CD14-positive monocyte (primary cell): ENCODE measurements around the gene APH1B. TPM values are rescaled to one million over a fixed set of nuclear protein-coding genes. Genes with fewer than 3 reads are reported as not detected.
A peak's percentile ranks its signal among the peaks of the same experiment; 100 is the strongest.

ENCODE experiments used
- DNase-seq, 3 donors: peaks; one replicate each; pipeline ENCODE4 v3.0.0-alpha.2; 2011 to 2022
- H2AFZ ChIP-seq: 2 replicates; pipeline ENCODE4 v1.6.0; 2012; ENCODE audit warnings: mild to moderate bottlenecking, low read depth, low read length, inconsistent platforms; ENCODE audit not compliant: insufficient read depth, poor library complexity, severe bottlenecking
- H3K27ac ChIP-seq, 2 donors: 1 replicate in 1 of 2; 2 replicates in 1 of 2; pipeline ENCODE4 v1.5.1; 2012 to 2013; ENCODE audit warnings: low read length in 2 of 2, control low read depth in 1 of 2, inconsistent platforms in 1 of 2, low read depth in 1 of 2, mild to moderate bottlenecking in 1 of 2
- H3K27me3 ChIP-seq, 2 donors: one replicate each; pipeline versions ENCODE4 v1.6.0 to v1.6.1; 2011 to 2013; ENCODE audit warnings: low read length in 2 of 2; ENCODE audit not compliant: control insufficient read depth in 2 of 2, insufficient read depth in 2 of 2
- H3K36me3 ChIP-seq, 2 donors: replicated peaks in 1 of 2; 1 replicate in 1 of 2; 2 replicates in 1 of 2; pipeline versions ENCODE4 v1.5.1 to v1.6.1; 2012 to 2013; ENCODE audit warnings: low read length in 2 of 2, control low read depth in 1 of 2, inconsistent platforms in 1 of 2, mild to moderate bottlenecking in 1 of 2; ENCODE audit not compliant: insufficient read depth in 2 of 2, control insufficient read depth in 1 of 2
- H3K4me1 ChIP-seq, 2 donors: 1 replicate in 1 of 2; 2 replicates in 1 of 2; pipeline versions ENCODE4 v1.5.1 to v1.6.1; 2012 to 2013; ENCODE audit warnings: low read length in 2 of 2, control low read depth in 1 of 2, inconsistent platforms in 1 of 2, mild to moderate bottlenecking in 1 of 2, moderate library complexity in 1 of 2; ENCODE audit not compliant: insufficient read depth in 2 of 2, control insufficient read depth in 1 of 2
- H3K4me2 ChIP-seq: replicated peaks from 2 replicates; pipeline ENCODE3; 2012; ENCODE audit warnings: low read length, moderate library complexity, mild to moderate bottlenecking; ENCODE audit not compliant: poor library complexity, severe bottlenecking; ENCODE audit errors: extremely low read depth
- H3K4me3 ChIP-seq, 3 experiments: fragments of 200-600 bp in 1 of 3; sonication (generic) in 1 of 3; replicated peaks in 1 of 3; 1 replicate in 2 of 3; 2 replicates in 1 of 3; pipeline ENCODE4 v1.5.1; 2011 to 2013; ENCODE audit warnings: low read length in 3 of 3, mild to moderate bottlenecking in 3 of 3, control low read depth in 2 of 3, low read depth in 2 of 3, inconsistent platforms in 1 of 3, moderate library complexity in 1 of 3
- H3K79me2 ChIP-seq: 2 replicates; pipeline ENCODE4 v1.6.0; 2012; ENCODE audit warnings: mild to moderate bottlenecking, control low read depth, inconsistent platforms, low read length, moderate library complexity; ENCODE audit not compliant: insufficient read depth
- H3K9ac ChIP-seq: 2 replicates; pipeline ENCODE4 v1.6.0; 2017; ENCODE audit warnings: low read length, mild to moderate bottlenecking; ENCODE audit not compliant: insufficient read depth, poor library complexity, severe bottlenecking
- H3K9me3 ChIP-seq, 2 donors: replicated peaks in 1 of 2; 1 replicate in 1 of 2; 2 replicates in 1 of 2; pipeline versions ENCODE4 v1.5.1 to v1.6.1; 2012 to 2013; ENCODE audit warnings: low read length in 2 of 2, control low read depth in 1 of 2; ENCODE audit not compliant: control insufficient read depth in 1 of 2, insufficient read depth in 1 of 2
- H4K20me1 ChIP-seq: 2 replicates; pipeline ENCODE4 v1.6.0; 2012; ENCODE audit warnings: mild to moderate bottlenecking, low read length, control low read depth, moderate library complexity; ENCODE audit not compliant: insufficient read depth
- H3K27ac Mint-ChIP-seq, 7 donors: one replicate each; pipeline ENCODE4 v1.8.0; 2020; ENCODE audit warnings: mild to moderate bottlenecking in 7 of 7, mixed read lengths in 7 of 7, moderate library complexity in 6 of 7, inconsistent platforms in 2 of 7
- H3K27me3 Mint-ChIP-seq, 3 donors: one replicate each; pipeline ENCODE4 v1.8.0; 2021 to 2022; ENCODE audit warnings: low read depth in 3 of 3, mild to moderate bottlenecking in 3 of 3, mixed read lengths in 3 of 3, moderate library complexity in 3 of 3, inconsistent platforms in 1 of 3
- H3K36me3 Mint-ChIP-seq, 2 donors: one replicate each; pipeline ENCODE4 v1.8.0; 2020; ENCODE audit warnings: mixed read lengths in 2 of 2, inconsistent platforms in 1 of 2, mild to moderate bottlenecking in 1 of 2
- H3K4me1 Mint-ChIP-seq: one replicate; pipeline ENCODE4 v1.8.0; 2020; ENCODE audit warnings: mild to moderate bottlenecking, mixed read lengths
- H3K4me3 Mint-ChIP-seq, 2 donors: one replicate each; pipeline ENCODE4 v1.8.0; 2020; ENCODE audit warnings: mild to moderate bottlenecking in 2 of 2, mixed read lengths in 2 of 2, moderate library complexity in 1 of 2
- H3K9me3 Mint-ChIP-seq, 7 donors: one replicate each; pipeline ENCODE4 v1.8.0; 2020 to 2022; ENCODE audit warnings: mixed read lengths in 7 of 7, mild to moderate bottlenecking in 6 of 7, moderate library complexity in 6 of 7, inconsistent platforms in 2 of 7
- WGBS: methylation state at CpG from one replicate; pipeline ENCODE4 v1.1.5; 2013; ENCODE audit warnings: missing lambda C conversion rate; ENCODE audit not compliant: insufficient coverage; 5-methylcytosine and 5-hydroxymethylcytosine counted together
- intact Hi-C, 2 donors: fragments of 100-400 bp; cut with micrococcal nuclease; formaldehyde crosslinking; loops; one replicate each; pipeline versions ENCODE4 v1.15.0 to v1.15.1; 2023
- polyA plus RNA-seq, 3 donors: library from polyadenylated mRNA; depleted of rRNA in 1 of 3; unstranded in 2 of 3; stranded (reverse) in 1 of 3; fragments of 300-500 nt in 2 of 3; fragments of >200 nt in 1 of 3; fragmentation: Illumina TruSeq in 2 of 3; gene quantifications; 1 replicate in 2 of 3; 2 replicates in 1 of 3; pipeline ENCODE4 v1.2.3, GENCODE V29; 2012 to 2021
- TF ChIP-seq, protein P1 (sequence below): fragments of 200-600 bp; IDR thresholded peaks from one replicate; pipeline ENCODE4 v1.8.0; 2022; ENCODE audit warnings: antibody characterized with exemption, mild to moderate bottlenecking

Gene APH1B
- polyA plus RNA-seq, 3 donors, result 13.6 to 57.1 (median 54.8) TPM

DNA sequence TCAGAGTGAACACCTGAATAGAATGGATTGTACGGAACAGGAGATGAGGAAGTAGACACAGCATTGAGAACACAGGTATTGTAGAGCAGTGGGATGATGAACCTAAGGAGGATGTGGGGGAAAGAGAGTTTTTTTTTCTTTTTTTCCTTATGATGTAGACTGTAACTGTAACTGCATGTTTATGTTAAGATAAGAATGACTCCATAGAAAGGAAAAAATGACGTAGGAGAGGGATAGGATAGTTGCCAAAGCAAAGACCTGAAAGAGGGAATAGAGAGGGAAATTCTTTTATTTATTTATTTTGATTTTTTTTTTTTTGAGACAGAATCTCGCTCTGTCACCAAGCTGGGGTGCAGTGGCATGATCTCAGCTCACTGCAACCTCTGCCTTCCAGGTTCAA, 33.2 kb downstream of the APH1B start:
- H2AFZ ChIP-seq, result no peak overlapping the region
- H3K27me3 Mint-ChIP-seq, result peaks cover 0 to 7% (median 6%) of the 10 kb centered on the region in 3 donors
- H3K4me2 ChIP-seq, result no peak overlapping the region
- H4K20me1 ChIP-seq, result no peaks in the 10 kb centered on the region
- H3K9me3 ChIP-seq, result no peaks in the 10 kb centered on the region
- H3K36me3 ChIP-seq, result peaks cover 13 to 20% of the 10 kb centered on the region in 2 donors
- no peak overlapping the region for H3K4me3 Mint-ChIP-seq
- no peaks in the 10 kb centered on the region for H3K9me3 Mint-ChIP-seq
- no peaks in the 10 kb centered on the region for H3K4me1 ChIP-seq
- 82% methylated on average over 1 of the region's 3 CpGs for WGBS
- H3K36me3 Mint-ChIP-seq, result peaks cover 20 to 21% of the 10 kb centered on the region in 2 donors
- H3K4me1 Mint-ChIP-seq, result no peaks in the 10 kb centered on the region
- no peaks in the 10 kb centered on the region for H3K27me3 ChIP-seq
- no peak overlapping the region for H3K9ac ChIP-seq
- no peak overlapping the region for H3K4me3 ChIP-seq
- intact Hi-C loops, result no loop called here
- H3K79me2 ChIP-seq, result no peaks in the 10 kb centered on the region
- TF ChIP-seq, protein P1, sequence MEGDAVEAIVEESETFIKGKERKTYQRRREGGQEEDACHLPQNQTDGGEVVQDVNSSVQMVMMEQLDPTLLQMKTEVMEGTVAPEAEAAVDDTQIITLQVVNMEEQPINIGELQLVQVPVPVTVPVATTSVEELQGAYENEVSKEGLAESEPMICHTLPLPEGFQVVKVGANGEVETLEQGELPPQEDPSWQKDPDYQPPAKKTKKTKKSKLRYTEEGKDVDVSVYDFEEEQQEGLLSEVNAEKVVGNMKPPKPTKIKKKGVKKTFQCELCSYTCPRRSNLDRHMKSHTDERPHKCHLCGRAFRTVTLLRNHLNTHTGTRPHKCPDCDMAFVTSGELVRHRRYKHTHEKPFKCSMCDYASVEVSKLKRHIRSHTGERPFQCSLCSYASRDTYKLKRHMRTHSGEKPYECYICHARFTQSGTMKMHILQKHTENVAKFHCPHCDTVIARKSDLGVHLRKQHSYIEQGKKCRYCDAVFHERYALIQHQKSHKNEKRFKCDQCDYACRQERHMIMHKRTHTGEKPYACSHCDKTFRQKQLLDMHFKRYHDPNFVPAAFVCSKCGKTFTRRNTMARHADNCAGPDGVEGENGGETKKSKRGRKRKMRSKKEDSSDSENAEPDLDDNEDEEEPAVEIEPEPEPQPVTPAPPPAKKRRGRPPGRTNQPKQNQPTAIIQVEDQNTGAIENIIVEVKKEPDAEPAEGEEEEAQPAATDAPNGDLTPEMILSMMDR, result no peak
- no peak for DNase-seq
- H3K27ac ChIP-seq, result no peak overlapping the region
- no peak overlapping the region for H3K27ac Mint-ChIP-seq

DNA sequence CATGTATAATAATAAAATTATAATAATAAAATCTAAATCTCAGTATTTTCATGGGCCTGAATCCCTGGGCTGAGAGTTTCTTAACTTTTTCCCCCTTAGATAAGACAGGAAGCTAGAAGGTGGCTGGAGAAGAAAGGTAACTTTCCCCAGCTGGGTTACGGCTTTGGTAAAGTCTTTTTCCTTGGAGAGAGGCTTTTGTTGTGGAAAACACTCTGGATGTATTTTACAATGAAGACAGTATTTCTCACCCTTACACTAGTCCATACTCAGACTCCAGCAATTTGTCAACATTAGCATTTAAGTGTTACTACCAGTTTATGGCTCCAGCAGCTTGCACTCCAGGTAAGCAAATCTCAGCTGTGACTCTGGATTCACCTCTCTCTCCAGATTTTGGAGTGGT, 34.9 kb downstream of the APH1B start:
- TF ChIP-seq, protein P1, result no peak
- no peaks in the 10 kb centered on the region for H3K4me1 ChIP-seq
- no peaks in the 10 kb centered on the region for H4K20me1 ChIP-seq
- no peaks in the 10 kb centered on the region for H3K27me3 ChIP-seq
- Mint-ChIP-seq H3K36me3 (peaks cover 4 to 5% of the 10 kb centered on the region in 2 donors), H3K4me3 (no peak overlapping the region), H3K4me1 (no peaks in the 10 kb centered on the region), H3K27me3 (peaks cover 3 to 9% (median 8%) of the 10 kb centered on the region in 3 donors), H3K27ac (peak overlapping the region in 1 of 7 donors; percentile 11), H3K9me3 (no peaks in the 10 kb centered on the region)
- H3K9me3 ChIP-seq, result no peaks in the 10 kb centered on the region
- intact Hi-C loops, result no loop called here
- no peak overlapping the region for H2AFZ ChIP-seq
- no CpG with 5 or more reads among the region's 1 CpG for WGBS
- H3K79me2 ChIP-seq, result no peaks in the 10 kb centered on the region
- H3K27ac ChIP-seq, result no peak overlapping the region
- DNase-seq, result no peak
- H3K36me3 ChIP-seq, result peaks cover 0 to 4% of the 10 kb centered on the region in 2 donors
- H3K9ac ChIP-seq, result no peak overlapping the region
- no peak overlapping the region for H3K4me2 ChIP-seq
- no peak overlapping the region for H3K4me3 ChIP-seq
